PC-3 (cell line): Measurements from ENCODE around the gene SDK2. TPM values are rescaled to one million over a fixed set of nuclear protein-coding genes. Genes with fewer than 3 reads are reported as not detected.
A peak's percentile ranks its signal among the peaks of the same experiment; 100 is the strongest.

Source experiments
- ATAC-seq: fragments of 200-7000 bp; cut with Tn5 transposase; 2 replicates; pipeline ENCODE4 v1.9.1; 2020; ENCODE audit warnings: mild to moderate bottlenecking, moderate library complexity
- BruUV-seq: library from RNA; stranded (reverse); fragments of 400-500 nt; replicated peaks from 2 replicates; lab custom pipeline; 2021; lab: Mats Ljungman, UMichigan
- CTCF ChIA-PET: fragments of 300-600 bp; sonication (Branson Sonifier 250); formaldehyde crosslinking; loops from one replicate; lab custom pipeline; 2022; ENCODE audit warnings: antibody characterized with exemption; lab: Charles Lee
- POLR2A ChIA-PET: fragments of 300-600 bp; sonication (Branson Sonifier 250); formaldehyde crosslinking; loops from one replicate; lab custom pipeline; 2022; ENCODE audit warnings: antibody characterized with exemption; ENCODE audit not compliant: unreplicated experiment; lab: Charles Lee
- DNase-seq: peaks from one replicate; pipeline ENCODE4 v3.0.0-alpha.2; 2015
- H2AFZ ChIP-seq: fragments of 300-600 bp; sonication (generic); 2 replicates; pipeline ENCODE4 v1.6.0; 2016; ENCODE audit warnings: antibody characterized with exemption, low read length
- H3F3A ChIP-seq: fragments of 300-600 bp; sonication (generic); one replicate; pipeline ENCODE4 v1.6.0; 2017; ENCODE audit warnings: antibody characterized with exemption, low read length, control low read depth, mild to moderate bottlenecking; ENCODE audit not compliant: unreplicated experiment
- H3K27ac ChIP-seq: fragments of 300-600 bp; sonication (generic); 2 replicates; pipeline ENCODE4 v1.5.1; 2016; ENCODE audit warnings: mild to moderate bottlenecking, low read length
- H3K27me3 ChIP-seq: fragments of 300-600 bp; sonication (generic); 2 replicates; pipeline ENCODE4 v1.6.1; 2016; ENCODE audit warnings: low read length, mixed read lengths
- H3K36me3 ChIP-seq: fragments of 300-600 bp; sonication (generic); 2 replicates; pipeline ENCODE4 v1.6.1; 2016; ENCODE audit warnings: low read depth, mixed run types, low read length, mixed read lengths
- H3K4me1 ChIP-seq: fragments of 300-600 bp; sonication (generic); 2 replicates; pipeline ENCODE4 v1.5.1; 2016; ENCODE audit warnings: low read length; ENCODE audit not compliant: insufficient read depth
- H3K4me2 ChIP-seq: fragments of 300-600 bp; sonication (generic); 2 replicates; pipeline ENCODE4 v1.6.0; 2016; ENCODE audit warnings: low read length
- H3K4me3 ChIP-seq: fragments of 300-600 bp; sonication (generic); 2 replicates; pipeline ENCODE4 v1.5.1; 2016; ENCODE audit warnings: mild to moderate bottlenecking, low read length, mixed read lengths
- H3K79me2 ChIP-seq: fragments of 300-600 bp; sonication (generic); 2 replicates; pipeline ENCODE4 v1.6.1; 2017; ENCODE audit warnings: low read length, mixed read lengths
- H3K9ac ChIP-seq: fragments of 300-600 bp; sonication (generic); 2 replicates; pipeline ENCODE4 v1.6.0; 2016; ENCODE audit warnings: mild to moderate bottlenecking, low read length
- H3K9me2 ChIP-seq: fragments of 300-600 bp; sonication (generic); replicated peaks from 2 replicates; pipeline ENCODE4 v1.6.1; 2016; ENCODE audit warnings: mixed run types, low read length, mixed read lengths
- H3K9me3 ChIP-seq: fragments of 300-600 bp; sonication (generic); 2 replicates; pipeline ENCODE4 v1.6.1; 2016; ENCODE audit warnings: low read length, mixed read lengths
- H4K20me1 ChIP-seq: fragments of 300-600 bp; sonication (generic); 2 replicates; pipeline ENCODE4 v1.6.1; 2016; ENCODE audit warnings: low read length, mixed read lengths
- CTCF ChIP-seq: fragments of 300-600 bp; sonication (generic); conservative IDR thresholded peaks from 2 replicates; pipeline ENCODE4 v1.5.1; 2017; ENCODE audit warnings: antibody characterized with exemption, low read depth, mild to moderate bottlenecking, low read length
- EZH2 ChIP-seq: fragments of 300-600 bp; sonication (generic); IDR thresholded peaks from one replicate; pipeline ENCODE4 v1.6.1; 2017; ENCODE audit warnings: antibody characterized with exemption, mild to moderate bottlenecking, low read length; ENCODE audit not compliant: unreplicated experiment
- EZH2phosphoT487 ChIP-seq: fragments of 300-600 bp; sonication (generic); IDR thresholded peaks from 2 replicates; pipeline ENCODE4 v1.6.1; 2018; ENCODE audit warnings: mild to moderate bottlenecking, antibody characterized with exemption, low read length, borderline replicate concordance
- intact Hi-C: fragments of 100-400 bp; cut with micrococcal nuclease; formaldehyde crosslinking; loops from 2 replicates; pipeline ENCODE4 v1.9.0; 2023
- total RNA-seq: library from RNA; depleted of rRNA; stranded (reverse); fragments of >200 nt; gene quantifications from 2 replicates; pipeline ENCODE4 v1.2.3, GENCODE V29; 2014

The SDK2 gene
- total RNA-seq, 1 experiment from 2014 or later = 0.07 TPM

GRCh38 chr17:73646409-73647300 is 2.4 kb upstream of the SDK2 start:
- no peak overlapping the region for H2AFZ ChIP-seq
- H3K4me3 ChIP-seq = no peak overlapping the region
- no peaks in the 10 kb centered on the region for H3F3A ChIP-seq
- no peaks in the 10 kb centered on the region for H3K4me1 ChIP-seq
- no peak overlapping the region for H3K9ac ChIP-seq
- H3K9me2 ChIP-seq = no peaks in the 10 kb centered on the region
- no peak overlapping the region for H3K27ac ChIP-seq
- POLR2A ChIA-PET = no interaction called here
- no peak overlapping the region for H3K4me2 ChIP-seq
- H3K79me2 ChIP-seq = no peaks in the 10 kb centered on the region
- no TSS peak for BruUV-seq
- intact Hi-C loops = no loop called here
- H3K9me3 ChIP-seq = no peaks in the 10 kb centered on the region
- H3K27me3 ChIP-seq = peaks cover 93% of the 10 kb centered on the region
- DNase-seq (no peak), ATAC-seq (no peak)
- no peaks in the 10 kb centered on the region for H3K36me3 ChIP-seq
- H4K20me1 ChIP-seq = no peaks in the 10 kb centered on the region
- TF ChIP-seq EZH2phosphoT487 = no peak
- peak; percentile 22; the same call in 1 of the 2 replicates for TF ChIP-seq CTCF
- CTCF ChIA-PET = no interaction called here

GRCh38 chr17:73645050-73645871 is 1.0 kb upstream of the SDK2 start:
- Histone ChIP-seq H4K20me1 (no peaks in the 10 kb centered on the region), H3K9me2 (no peaks in the 10 kb centered on the region), H3K4me1 (no peaks in the 10 kb centered on the region), H3K9ac (no peak overlapping the region), H3K9me3 (no peaks in the 10 kb centered on the region), H3K27ac (no peak overlapping the region), H3K36me3 (no peaks in the 10 kb centered on the region), H3K4me3 (no peak overlapping the region), H3K4me2 (no peak overlapping the region), H2AFZ (no peak overlapping the region), H3K79me2 (no peaks in the 10 kb centered on the region), H3K27me3 (peaks cover 96% of the 10 kb centered on the region), H3F3A (no peaks in the 10 kb centered on the region)
- DNase-seq (no peak), ATAC-seq (peak; percentile 18)
- TF ChIP-seq EZH2 (peak; percentile 65), EZH2phosphoT487 (peak; percentile 76; the same call in 1 of the 2 replicates), CTCF (no peak)
- ChIA-PET CTCF (no interaction called here), POLR2A (interaction anchor here (0.6 kb wide), 1 partner anchor 798 kb away, joined by 4 read pairs; no protein-coding TSS in a partner anchor)
- intact Hi-C loops = no loop called here
- no TSS peak for BruUV-seq

- Histone ChIP-seq H3K27ac (no peak overlapping the region), H3K79me2 (no peaks in the 10 kb centered on the region), H3K27me3 (peaks cover 91% of the 10 kb centered on the region), H3K4me3 (no peak overlapping the region), H3K4me2 (no peak overlapping the region), H3K36me3 (no peaks in the 10 kb centered on the region), H3K9me2 (no peaks in the 10 kb centered on the region), H3K9ac (no peak overlapping the region), H3F3A (no peaks in the 10 kb centered on the region), H4K20me1 (no peaks in the 10 kb centered on the region), H3K9me3 (no peaks in the 10 kb centered on the region), H2AFZ (no peak overlapping the region), H3K4me1 (no peaks in the 10 kb centered on the region)
- BruUV-seq = no TSS peak
- POLR2A ChIA-PET = no interaction called here
- no peak for ATAC-seq
- CTCF ChIA-PET = no interaction called here
- TF ChIP-seq EZH2phosphoT487 (no peak), CTCF (no peak), EZH2 (no peak)
- no peak for DNase-seq
- intact Hi-C loops = no loop called here
Observed at GRCh38 chr17:73643852-73644144, 447 bp downstream of the SDK2 start.
